ENCODE results near the gene ZBTB47.

The ZBTB47 gene

DNA sequence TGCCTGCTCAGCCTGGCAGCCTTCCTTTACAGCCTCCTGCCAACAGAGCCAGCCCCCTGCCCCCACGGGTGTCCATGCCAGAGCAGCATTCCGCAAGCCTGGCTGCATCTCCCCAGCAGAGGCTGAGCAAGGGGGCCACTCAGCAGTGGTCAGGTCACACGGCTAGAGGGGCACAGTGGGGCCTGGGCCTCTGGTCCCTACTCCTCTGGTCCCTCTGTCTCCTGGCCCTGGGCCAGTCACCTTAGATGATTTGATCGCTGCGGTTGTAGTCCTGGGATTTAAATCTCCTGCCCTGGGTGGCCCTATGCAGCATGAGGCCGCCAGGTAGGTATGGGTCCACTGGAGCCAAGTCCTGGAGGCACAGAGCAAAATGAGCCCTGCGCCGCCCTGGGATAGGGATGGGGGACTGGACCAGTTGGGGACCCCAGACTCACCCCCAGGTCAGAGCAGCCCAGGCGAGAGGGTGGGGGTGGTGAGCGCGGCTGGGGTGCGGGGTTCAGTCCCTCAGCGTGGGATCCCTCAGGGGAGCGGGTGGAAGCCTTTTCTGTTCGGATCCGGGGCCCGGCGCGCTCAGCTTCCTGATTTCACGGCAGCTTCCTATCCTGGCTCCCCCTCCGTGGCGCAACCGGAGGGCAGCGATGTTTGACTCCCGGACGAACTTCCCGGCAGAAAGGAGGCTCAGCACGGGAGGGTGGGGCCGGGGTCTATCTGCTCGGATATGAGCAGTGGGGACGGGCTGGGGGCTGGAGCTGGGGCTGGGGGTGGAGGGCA, at the start of gene ZBTB47:
Gene ZBTB47, plus strand, starts transcription at position 138 of the 771 bp plus-strand sequence. CDS start 4,659 bp downstream, outside the sequence.
- H3K27ac ChIP-seq: peak within 1 kb of the TSS; percentile 60

GRCh38 chr3:42605546-42606173, 47.8 kb upstream of the ZBTB47 start:
- no peak for TF ChIP-seq CTCF (IDR thresholded peaks at IDR 0.05)
- no peak for TF ChIP-seq ZFX (IDR thresholded peaks at IDR 0.05; ENCODE audit: borderline replicate concordance)
- H3K27ac ChIP-seq: no peak overlapping the region

More for the DNA sequence above, at the start of gene ZBTB47:
- no peak for TF ChIP-seq ZFX (IDR thresholded peaks at IDR 0.05; ENCODE audit: borderline replicate concordance)
- TF ChIP-seq CTCF (IDR thresholded peaks at IDR 0.05): no peak

DNA sequence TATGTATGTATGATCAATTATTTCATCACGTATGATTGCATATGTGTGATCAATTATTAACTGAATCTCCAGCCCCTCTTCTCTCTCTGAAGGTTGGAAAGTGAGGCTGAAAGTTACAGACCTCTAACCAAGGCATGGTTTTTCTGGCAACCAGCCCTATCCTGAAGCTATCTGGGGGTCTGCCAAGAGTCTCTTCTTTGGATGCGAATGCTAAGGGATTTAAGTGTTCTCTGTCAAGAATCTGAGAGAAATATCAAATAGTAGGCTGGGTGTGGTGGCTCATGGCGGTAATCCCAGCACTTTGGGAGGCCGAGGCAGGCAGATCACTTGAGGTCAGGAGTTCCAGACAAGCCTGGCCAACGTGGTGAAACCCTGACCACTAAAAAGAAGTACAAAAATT, 44.9 kb upstream of the ZBTB47 start:
- H3K27ac ChIP-seq: no peak overlapping the region
- TF ChIP-seq ZFX (IDR thresholded peaks at IDR 0.05; ENCODE audit: borderline replicate concordance): no peak
- no peak for TF ChIP-seq CTCF (IDR thresholded peaks at IDR 0.05)

DNA sequence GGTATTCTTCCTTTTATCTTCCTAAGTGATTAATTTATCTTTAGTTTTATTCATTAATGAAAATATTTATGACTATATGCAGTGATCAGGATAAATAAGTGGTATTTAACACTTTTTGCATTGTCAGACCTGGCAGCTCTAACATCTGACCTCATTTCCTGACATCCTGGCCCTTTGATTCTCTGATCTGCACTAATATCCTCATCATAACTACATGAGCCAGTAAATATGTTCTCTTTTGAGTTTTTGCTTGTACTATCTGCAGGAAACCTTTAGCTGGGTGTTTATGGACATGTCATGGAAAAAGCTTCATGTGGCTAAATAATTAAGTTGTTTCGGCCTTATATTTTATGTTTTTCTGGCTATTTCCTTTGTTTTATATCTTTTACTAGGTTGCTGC, 42.5 kb upstream of the ZBTB47 start:
- H3K27ac ChIP-seq: no peak overlapping the region
- TF ChIP-seq CTCF (IDR thresholded peaks at IDR 0.05) (no peak), ZFX (IDR thresholded peaks at IDR 0.05; ENCODE audit: borderline replicate concordance) (no peak)

GRCh38 chr3:42612217-42612616, 41.3 kb upstream of the ZBTB47 start:
- no peak overlapping the region for H3K27ac ChIP-seq
- no peak for TF ChIP-seq CTCF (IDR thresholded peaks at IDR 0.05)
- TF ChIP-seq ZFX (IDR thresholded peaks at IDR 0.05; ENCODE audit: borderline replicate concordance): no peak

DNA sequence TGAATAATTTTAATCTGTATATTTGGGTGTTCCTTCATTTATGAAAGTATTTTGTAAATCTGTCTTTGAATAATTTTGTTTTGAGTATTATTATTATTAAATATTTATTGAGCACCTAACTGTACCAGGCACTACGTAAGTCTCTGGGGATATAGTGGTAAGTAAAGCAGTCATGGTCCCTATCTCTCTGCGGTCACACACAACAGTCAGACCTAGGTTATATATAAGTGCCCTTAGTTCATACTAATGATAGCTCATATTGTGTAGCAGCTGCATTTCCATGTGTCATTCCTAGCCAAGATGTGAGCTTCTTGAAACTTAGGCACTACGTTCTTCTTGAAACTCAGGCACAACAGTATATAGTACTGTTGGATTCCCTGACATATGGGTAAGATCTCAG, 40.6 kb upstream of the ZBTB47 start:
- no peak overlapping the region for H3K27ac ChIP-seq
- no peak for TF ChIP-seq ZFX (IDR thresholded peaks at IDR 0.05; ENCODE audit: borderline replicate concordance)
- TF ChIP-seq CTCF (IDR thresholded peaks at IDR 0.05): no peak

GRCh38 chr3:42613462-42613861, 40.0 kb upstream of the ZBTB47 start:
- no peak overlapping the region for H3K27ac ChIP-seq
- TF ChIP-seq ZFX (IDR thresholded peaks at IDR 0.05; ENCODE audit: borderline replicate concordance): no peak
- TF ChIP-seq CTCF (IDR thresholded peaks at IDR 0.05): peak; percentile 65
